Activated CD4-positive, alpha-beta T cell treated with anti-CD3 and anti-CD28 coated beads, Interleukin-10, Interleukin-2, amounts not matched to agents 100 ng/mL and 50 ng/mL, durations not matched to agents 16 hours and 8 hours (primary cell): ENCODE data around the gene ATXN1L.
"Not testable (repeated sequence)": the region's sequence is repeated elsewhere in the genome, so short reads cannot be mapped to it uniquely, and the experiment has no call there.

Experiments
- DNase-seq: peaks from one replicate; pipeline ENCODE4 v3.0.0-alpha.2; 2020

The ATXN1L gene

GRCh38 chr16:71845639-71846430 lies at the start of gene ATXN1L:
TSS of gene ATXN1L (plus strand) at chr16:71845976. CDS start at chr16:71849741, 3,765 bp downstream.
- peak; percentile 94 for DNase-seq

- DNase-seq, result no peak
Measured at GRCh38 chr16:71796501-71797097, 49.2 kb upstream of the ATXN1L start.

- DNase-seq, result no peak
Measured at GRCh38 chr16:71803305-71803690, 42.5 kb upstream of the ATXN1L start.

- DNase-seq, result peak; percentile 47
Measured at GRCh38 chr16:71807905-71808592, 37.7 kb upstream of the ATXN1L start.

GRCh38 chr16:71808593-71809459 lies 37.0 kb upstream of the ATXN1L start, which contains the start of gene AP1G1:
TSS of gene AP1G1 (minus strand) at chr16:71808834. CDS start at chr16:71789479, 19,355 bp downstream.
- peak; percentile 96 for DNase-seq

- DNase-seq, result not testable (repeated sequence)
Measured at GRCh38 chr16:71810155-71810530, 35.6 kb upstream of the ATXN1L start.

GRCh38 chr16:71811261-71811803 lies 34.4 kb upstream of the ATXN1L start:
- DNase-seq, result no peak

- not testable (repeated sequence) for DNase-seq
Measured at GRCh38 chr16:71817155-71817500, 28.6 kb upstream of the ATXN1L start.

- DNase-seq, result no peak
Measured at GRCh38 chr16:71826533-71827017, 19.2 kb upstream of the ATXN1L start.

- DNase-seq, result no peak
Measured at GRCh38 chr16:71830359-71830758, 15.4 kb upstream of the ATXN1L start.

GRCh38 chr16:71831698-71832097 lies 14.1 kb upstream of the ATXN1L start:
- not testable (repeated sequence) for DNase-seq

- DNase-seq, result not testable (repeated sequence)
Measured at GRCh38 chr16:71832112-71832511, 13.7 kb upstream of the ATXN1L start.

GRCh38 chr16:71834291-71834690 lies 11.5 kb upstream of the ATXN1L start:
- no peak for DNase-seq

GRCh38 chr16:71837150-71837549 lies 8.6 kb upstream of the ATXN1L start:
- no peak for DNase-seq

GRCh38 chr16:71840052-71840451 lies 5.7 kb upstream of the ATXN1L start:
- no peak for DNase-seq

- DNase-seq, result no peak
Measured at GRCh38 chr16:71843572-71843971, 2.2 kb upstream of the ATXN1L start.

GRCh38 chr16:71846431-71846830 lies 655 bp downstream of the ATXN1L start:
- peak; percentile 15 for DNase-seq

- no peak for DNase-seq
Measured at GRCh38 chr16:71847096-71847495, 1.3 kb downstream of the ATXN1L start.

- no peak for DNase-seq
Measured at GRCh38 chr16:71848622-71849021, 2.8 kb downstream of the ATXN1L start.

- no peak for DNase-seq
Measured at GRCh38 chr16:71851746-71852145, 6.0 kb downstream of the ATXN1L start.

GRCh38 chr16:71852158-71852557 lies 6.4 kb downstream of the ATXN1L start:
- no peak for DNase-seq

- DNase-seq, result no peak
Measured at GRCh38 chr16:71852561-71852960, 6.8 kb downstream of the ATXN1L start.
